PFSK-1 (cell line): ENCODE data around the gene EPHA6.

Source experiments
- FOXP2 ChIP-seq: optimal IDR thresholded peaks from 2 replicates; pipeline ENCODE3; 2011; ENCODE audit warnings: borderline replicate concordance, control low read depth, inconsistent platforms; ENCODE audit not compliant: insufficient read depth; ENCODE audit errors: extremely low read length, extremely low read depth
- POLR2AphosphoS5 ChIP-seq: IDR thresholded peaks from 2 replicates; pipeline ENCODE4 v1.6.1; 2012; ENCODE audit warnings: low read depth, mild to moderate bottlenecking, control low read depth, low read length, moderate library complexity
- REST ChIP-seq, 2 experiments: IDR thresholded peaks; 2 replicates each; pipeline versions ENCODE4 v1.6.1 to v1.8.0; 2011 to 2012; ENCODE audit warnings: low read depth in 2 of 2, low read length in 2 of 2, control low read depth in 1 of 2, inconsistent platforms in 1 of 2, mild to moderate bottlenecking in 1 of 2, moderate library complexity in 1 of 2; ENCODE audit not compliant: insufficient read depth in 1 of 2
- SIN3A ChIP-seq: IDR thresholded peaks from 2 replicates; pipeline ENCODE4 v1.6.1; 2012; ENCODE audit warnings: mild to moderate bottlenecking, low read length, moderate library complexity, borderline replicate concordance; ENCODE audit not compliant: insufficient read depth
- TAF1 ChIP-seq: IDR thresholded peaks from 2 replicates; pipeline ENCODE4 v1.6.1; 2012; ENCODE audit warnings: low read length, control low read depth, borderline replicate concordance; ENCODE audit not compliant: insufficient read depth

Gene EPHA6

DNA sequence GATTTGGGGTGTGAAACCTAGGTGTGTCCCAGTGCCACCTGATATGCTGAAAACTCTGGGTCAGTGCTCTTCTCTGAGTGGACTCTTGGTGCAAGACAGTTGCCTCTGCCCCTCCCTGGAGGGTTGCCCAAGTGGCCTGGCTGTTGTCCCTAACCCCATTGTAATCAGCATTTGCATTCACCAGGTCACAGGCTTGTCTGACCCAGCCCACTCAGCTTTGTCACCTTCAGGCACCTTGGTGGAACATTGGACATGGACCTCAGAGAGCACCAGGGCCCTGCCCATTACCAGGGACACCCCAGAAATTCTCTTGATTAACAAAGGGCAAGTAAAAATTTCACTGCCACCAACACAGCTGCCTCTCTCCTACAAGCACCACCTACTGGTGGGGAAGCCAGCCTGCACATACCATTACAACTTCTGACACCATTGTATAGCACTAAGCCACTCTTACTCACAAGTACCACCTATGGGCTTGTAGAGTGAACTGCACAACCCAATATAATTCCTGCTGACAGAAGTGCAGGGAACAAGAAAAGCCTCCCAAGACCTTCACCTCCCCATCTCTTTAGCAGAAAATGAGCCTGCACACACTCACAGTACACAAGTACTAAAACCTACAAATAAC, 324.6 kb downstream of the EPHA6 start:
- TF ChIP-seq REST (IDR thresholded peaks at IDR 0.05; ENCODE audit: insufficient read depth in 1 of 2, low read depth in 2 of 2, low read length in 2 of 2) = no peak
- no peak for TF ChIP-seq SIN3A
- TF ChIP-seq POLR2AphosphoS5 = no peak

DNA sequence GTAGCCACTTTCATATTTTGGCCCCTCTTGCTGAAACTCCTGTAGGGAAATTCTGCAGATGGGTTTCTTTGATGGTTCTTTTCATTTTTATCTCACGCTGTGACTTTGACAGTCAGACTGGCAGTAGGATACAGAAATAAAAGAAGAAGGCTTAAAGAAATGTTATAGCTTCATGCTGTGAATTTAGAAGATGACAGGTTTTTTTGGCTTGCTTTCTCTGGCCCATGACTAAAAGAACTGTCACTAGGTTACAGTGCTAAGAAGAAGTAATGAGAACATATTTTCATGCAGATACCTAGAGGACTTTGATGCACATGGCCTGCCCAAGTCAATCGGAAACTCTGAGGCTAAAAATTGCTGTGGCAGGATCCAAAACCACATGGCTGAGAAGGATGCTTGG, 334.5 kb downstream of the EPHA6 start:
- TF ChIP-seq TAF1 (no peak), FOXP2 (no peak), REST (IDR thresholded peaks at IDR 0.05; ENCODE audit: insufficient read depth in 1 of 2, low read depth in 2 of 2, low read length in 2 of 2) (no peak), POLR2AphosphoS5 (no peak), SIN3A (no peak)

DNA sequence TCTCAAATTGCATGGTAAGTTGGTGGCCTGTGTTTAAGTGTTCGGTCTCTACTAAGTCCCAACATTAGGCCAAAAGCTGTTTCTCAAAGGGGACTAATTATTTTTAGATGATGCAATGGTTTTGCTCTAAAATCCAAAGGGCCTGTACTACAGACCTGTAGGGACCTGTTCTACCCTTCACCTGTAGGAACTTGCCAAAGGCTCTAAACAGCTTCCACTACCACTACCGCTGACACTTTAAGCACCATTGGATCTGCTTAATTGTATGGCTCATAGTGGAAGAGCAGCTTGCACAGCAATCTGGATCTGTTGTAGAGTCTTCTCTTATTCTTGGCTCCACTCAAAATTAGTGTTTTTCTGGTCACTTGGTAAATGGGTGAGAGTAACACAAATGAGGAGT, 346.8 kb downstream of the EPHA6 start:
- TF ChIP-seq REST (IDR thresholded peaks at IDR 0.05; ENCODE audit: insufficient read depth in 1 of 2, low read depth in 2 of 2, low read length in 2 of 2) (no peak), POLR2AphosphoS5 (no peak), TAF1 (no peak), SIN3A (no peak), FOXP2 (no peak)

DNA sequence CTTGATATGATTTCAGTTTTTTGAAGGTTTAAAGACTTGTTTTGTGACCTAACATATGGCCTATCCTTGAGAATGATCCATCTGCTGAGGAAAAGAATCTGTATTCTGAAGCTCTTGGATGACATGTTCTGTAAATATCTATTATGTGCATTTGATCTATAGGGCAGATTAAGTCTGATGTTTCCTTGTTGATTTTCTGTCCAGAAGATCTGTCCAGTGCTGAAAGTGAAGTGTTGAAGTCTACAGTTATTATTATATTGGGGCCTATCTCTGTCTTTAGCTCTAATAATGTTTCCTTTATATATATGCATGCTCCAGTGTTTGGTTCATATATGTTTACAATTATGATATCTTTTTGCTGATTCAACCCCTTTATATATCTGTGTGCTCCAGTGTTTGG, 362.8 kb downstream of the EPHA6 start:
- no peak for TF ChIP-seq SIN3A
- TF ChIP-seq REST (IDR thresholded peaks at IDR 0.05; ENCODE audit: insufficient read depth in 1 of 2, low read depth in 2 of 2, low read length in 2 of 2) = no peak
- TF ChIP-seq POLR2AphosphoS5 = no peak
- no peak for TF ChIP-seq TAF1
- no peak for TF ChIP-seq FOXP2

DNA sequence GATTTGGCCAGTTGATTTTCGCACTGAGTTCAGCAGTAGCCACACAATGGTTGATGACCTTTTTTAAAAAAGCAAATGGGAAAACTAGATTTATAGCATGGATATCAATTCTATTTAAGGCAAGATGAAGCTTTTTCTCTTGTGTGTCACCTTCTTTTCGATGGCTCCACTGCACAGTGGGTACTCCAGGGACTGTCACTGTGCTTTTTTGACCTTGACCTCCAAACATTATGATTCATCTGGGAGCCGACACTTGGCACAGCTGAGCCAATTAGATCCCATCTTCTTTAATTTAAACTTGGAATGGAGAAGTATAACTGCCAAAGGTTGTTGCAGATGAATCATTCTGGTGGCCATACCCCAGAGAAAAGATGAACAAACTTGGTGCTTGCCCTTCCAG, 367.3 kb downstream of the EPHA6 start:
- no peak for TF ChIP-seq REST (IDR thresholded peaks at IDR 0.05; ENCODE audit: insufficient read depth in 1 of 2, low read depth in 2 of 2, low read length in 2 of 2)
- TF ChIP-seq TAF1 = no peak
- TF ChIP-seq SIN3A = no peak
- TF ChIP-seq FOXP2 = no peak
- TF ChIP-seq POLR2AphosphoS5 = no peak
